Measurements from ENCODE around the gene C16orf89. TPM values are rescaled to one million over a fixed set of nuclear protein-coding genes. Genes with fewer than 3 reads are reported as not detected.
A peak's percentile ranks its signal among the peaks of the same experiment; 100 is the strongest.
"Not testable (repeated sequence)": the region's sequence is repeated elsewhere in the genome, so short reads cannot be mapped to it uniquely, and the experiment has no call there.

Gene C16orf89
- total RNA-seq, 1 donor from 2014 or later, result not detected

DNA sequence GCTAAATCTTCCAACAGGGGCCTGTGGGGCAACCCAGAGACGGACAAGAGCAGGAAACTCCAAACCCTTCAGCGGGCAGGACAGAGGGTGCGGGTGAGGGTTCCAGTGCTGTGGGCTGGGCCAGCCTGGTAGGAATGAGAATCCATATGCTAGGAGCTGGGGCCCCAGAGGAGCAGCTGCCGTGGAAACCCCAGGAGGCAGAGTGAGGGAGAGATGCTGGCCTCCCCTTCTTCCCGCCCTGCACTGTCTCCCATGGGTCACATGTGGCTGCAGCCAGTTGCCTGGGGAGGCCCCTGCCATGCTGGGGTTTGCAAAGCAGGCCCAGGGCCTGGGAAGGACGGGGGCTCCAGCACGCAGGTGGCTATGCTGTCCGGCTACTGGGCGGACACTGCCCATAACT is 27.3 kb upstream of the C16orf89 start:
- H3K27me3 Mint-ChIP-seq; H3K36me3 Mint-ChIP-seq (ENCODE audit: low read depth); H3K4me3 Mint-ChIP-seq; H3K27ac Mint-ChIP-seq; H3K9me3 Mint-ChIP-seq; DNase-seq: not testable (repeated sequence)
- peaks cover 19% of the 10 kb centered on the region for H3K4me1 Mint-ChIP-seq
- intact Hi-C loops (cut with micrococcal nuclease), result loop anchor here (2.0 to 10.0 kb wide), 2 partner anchors 36 to 478 kb away; partner anchors contain the start of gene UBALD1

DNA sequence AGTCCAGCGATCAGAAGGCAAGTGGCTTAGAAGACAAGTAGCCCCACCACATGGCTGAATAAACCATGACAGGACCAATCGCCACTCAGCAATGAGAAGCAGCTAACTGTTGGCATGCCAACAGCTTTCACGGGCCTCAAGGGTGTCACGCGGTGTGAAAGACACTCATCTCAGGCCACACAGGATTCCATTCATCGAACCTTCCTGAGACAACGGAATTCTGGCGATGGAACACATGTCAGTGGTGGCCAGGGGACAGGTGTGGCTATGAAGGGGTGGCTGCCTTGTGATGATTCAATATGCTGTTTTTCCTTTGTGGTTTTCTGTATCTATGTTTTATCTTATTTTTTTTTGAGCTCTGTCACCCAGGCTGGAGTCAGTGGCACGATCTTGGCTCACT is 24.8 kb upstream of the C16orf89 start:
- not testable (repeated sequence) for DNase-seq, H3K9me3 Mint-ChIP-seq, H3K27ac Mint-ChIP-seq, H3K4me3 Mint-ChIP-seq, H3K27me3 Mint-ChIP-seq
- intact Hi-C loops (cut with micrococcal nuclease), result loop anchor here (10.0 kb wide), 1 partner anchor 476 kb away; the partner anchor contains the start of gene UBALD1
- Mint-ChIP-seq H3K36me3 (ENCODE audit: low read depth) (peaks cover 17% of the 10 kb centered on the region), H3K4me1 (peaks cover 11% of the 10 kb centered on the region)

DNA sequence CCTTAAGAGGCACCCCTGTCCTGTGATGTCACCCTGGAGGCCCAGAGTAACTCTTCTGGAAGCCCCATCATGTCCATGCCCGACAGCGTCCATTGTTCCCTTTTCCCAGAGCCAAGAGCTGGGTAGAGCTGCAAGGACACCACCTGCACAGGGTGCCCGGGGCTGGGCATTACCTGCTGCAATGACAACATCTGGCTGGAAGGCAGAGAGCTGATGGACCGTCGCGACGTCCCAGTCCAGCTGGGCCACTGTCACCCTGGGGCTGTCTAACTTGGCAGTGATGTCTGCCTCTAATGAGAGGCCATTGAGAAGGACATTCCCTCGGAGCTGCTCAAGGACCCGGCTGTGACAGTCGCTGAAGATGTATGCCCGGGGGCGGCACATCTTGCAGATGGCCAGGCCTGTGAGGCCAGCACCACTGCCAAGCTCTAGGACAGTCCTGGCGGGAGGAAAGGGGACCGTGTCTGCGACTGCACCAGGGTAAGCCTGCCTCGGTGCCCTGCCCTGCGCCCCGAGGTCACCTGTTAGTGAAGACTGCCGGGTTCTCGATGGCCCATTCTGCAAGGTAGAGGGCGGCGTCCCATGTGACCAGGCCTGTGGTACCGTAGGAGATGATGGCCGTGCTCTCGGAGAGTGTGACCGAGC is 24.3 kb upstream of the C16orf89 start:
- H3K27ac Mint-ChIP-seq, H3K9me3 Mint-ChIP-seq, H3K27me3 Mint-ChIP-seq, H3K4me3 Mint-ChIP-seq, DNase-seq, H3K4me1 Mint-ChIP-seq: not testable (repeated sequence)
- peaks cover 22% of the 10 kb centered on the region for H3K36me3 Mint-ChIP-seq (ENCODE audit: low read depth)
- intact Hi-C loops (cut with micrococcal nuclease), result loop anchor here (10.0 kb wide), 1 partner anchor 475 kb away; the partner anchor contains the start of gene UBALD1

DNA sequence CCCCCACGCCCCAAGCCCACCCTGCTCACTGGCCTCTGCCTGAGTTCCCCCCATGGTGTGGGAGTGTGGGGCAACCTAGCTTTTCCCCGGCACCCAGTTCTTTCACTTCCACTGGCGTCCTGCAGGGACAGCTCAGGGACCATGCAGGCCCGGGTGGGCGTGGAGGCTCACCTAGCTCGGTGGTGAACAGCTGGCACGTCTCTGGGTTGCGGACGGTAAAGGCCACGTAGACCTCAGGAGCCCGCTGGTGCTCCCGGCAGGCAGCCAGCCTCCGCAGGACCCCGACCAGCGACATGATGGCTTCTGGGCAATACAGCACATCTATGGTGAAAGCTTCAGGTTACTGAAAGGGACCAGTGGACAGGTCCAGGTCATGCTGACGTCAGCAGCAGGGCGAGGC is 23.2 kb upstream of the C16orf89 start:
- DNase-seq; H3K27ac Mint-ChIP-seq; H3K27me3 Mint-ChIP-seq; intact Hi-C loops (cut with micrococcal nuclease); H3K9me3 Mint-ChIP-seq; H3K4me3 Mint-ChIP-seq; H3K4me1 Mint-ChIP-seq: not testable (repeated sequence)
- H3K36me3 Mint-ChIP-seq (ENCODE audit: low read depth), result peaks cover 27% of the 10 kb centered on the region

DNA sequence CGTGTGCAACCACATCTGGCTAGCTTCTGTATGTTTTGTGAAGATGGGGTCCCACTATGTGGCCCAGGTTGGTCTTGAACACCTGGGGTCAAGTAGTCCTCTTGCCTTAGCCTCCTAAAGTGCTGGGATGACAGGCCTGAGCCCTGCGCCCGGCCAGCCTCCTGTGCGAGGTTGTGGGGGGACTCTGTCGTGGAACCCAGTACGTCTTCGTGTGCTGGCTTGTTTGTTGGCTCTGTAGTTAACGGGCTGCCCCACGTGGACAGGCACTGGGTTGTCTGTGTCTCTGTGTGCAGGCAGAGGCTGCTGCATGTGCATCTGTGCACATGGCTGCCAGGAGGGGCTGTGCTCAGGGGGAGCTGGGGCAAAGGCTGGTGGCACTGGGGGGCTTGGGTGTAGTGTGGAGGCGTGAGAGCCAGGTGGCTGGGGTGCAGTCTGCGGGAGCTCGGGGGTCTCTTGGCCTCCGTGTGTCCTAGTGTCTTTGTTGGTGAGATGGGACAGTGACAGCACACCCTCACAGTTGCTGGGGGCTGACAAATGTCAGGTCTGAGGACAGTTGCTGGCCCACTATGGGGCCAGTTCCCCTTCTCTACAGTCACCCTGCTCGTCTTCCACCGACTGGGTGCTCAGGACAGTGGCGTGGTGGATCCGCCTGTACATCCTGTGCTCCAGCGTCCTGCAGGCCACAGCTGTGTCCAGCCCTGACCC is 22.5 kb upstream of the C16orf89 start:
- peaks cover 26% of the 10 kb centered on the region for H3K36me3 Mint-ChIP-seq (ENCODE audit: low read depth)
- H3K27ac Mint-ChIP-seq; H3K4me3 Mint-ChIP-seq; intact Hi-C loops (cut with micrococcal nuclease); H3K27me3 Mint-ChIP-seq; DNase-seq; H3K9me3 Mint-ChIP-seq; H3K4me1 Mint-ChIP-seq: not testable (repeated sequence)

DNA sequence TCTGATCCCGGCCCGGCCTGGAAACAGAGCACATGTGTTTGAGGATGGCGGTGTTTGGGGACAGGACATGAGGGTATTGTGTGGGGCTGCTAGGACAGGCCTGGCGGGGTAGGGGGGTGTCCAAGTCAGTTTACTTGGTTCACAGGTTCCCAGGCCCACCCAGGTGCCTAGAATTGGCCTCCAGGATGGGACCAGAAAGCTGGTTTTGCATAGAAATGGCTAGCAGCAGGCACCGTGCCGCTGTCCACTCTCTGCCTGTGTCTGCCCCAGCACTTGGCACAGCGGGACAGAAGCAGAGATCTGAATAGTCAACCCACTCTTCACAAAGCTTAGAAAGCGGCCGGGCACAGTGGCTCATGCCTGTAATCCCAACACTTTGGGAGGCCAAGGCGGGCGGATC is 20.0 kb upstream of the C16orf89 start:
- H3K27ac Mint-ChIP-seq; intact Hi-C loops (cut with micrococcal nuclease); H3K4me3 Mint-ChIP-seq; H3K27me3 Mint-ChIP-seq; DNase-seq; H3K4me1 Mint-ChIP-seq; H3K9me3 Mint-ChIP-seq: not testable (repeated sequence)
- H3K36me3 Mint-ChIP-seq (ENCODE audit: low read depth), result peaks cover 30% of the 10 kb centered on the region

DNA sequence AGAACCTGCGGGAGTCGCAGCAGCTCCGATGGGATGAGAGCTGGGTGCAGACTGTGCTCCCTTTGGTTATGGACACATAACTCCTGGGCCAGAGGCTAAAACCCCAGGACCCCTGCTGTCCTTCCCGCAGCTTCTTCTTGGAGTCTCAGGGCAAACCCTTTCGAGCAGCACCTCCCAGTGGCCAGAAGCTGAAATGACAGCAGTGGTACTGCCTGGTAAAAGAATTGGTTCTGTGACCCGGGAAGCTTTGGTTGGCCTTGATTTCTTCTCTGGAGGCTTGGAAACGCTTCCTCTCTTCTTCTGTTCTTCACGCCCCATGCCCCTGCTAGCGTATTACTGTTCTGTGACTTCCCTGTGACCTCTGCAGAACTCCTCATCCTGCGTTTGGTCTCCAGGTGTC is 19.0 kb upstream of the C16orf89 start:
- H3K9me3 Mint-ChIP-seq; H3K4me1 Mint-ChIP-seq; intact Hi-C loops (cut with micrococcal nuclease); H3K4me3 Mint-ChIP-seq; H3K27ac Mint-ChIP-seq; H3K27me3 Mint-ChIP-seq: not testable (repeated sequence)
- DNase-seq, result peak; percentile 87
- H3K36me3 Mint-ChIP-seq (ENCODE audit: low read depth), result peaks cover 30% of the 10 kb centered on the region

DNA sequence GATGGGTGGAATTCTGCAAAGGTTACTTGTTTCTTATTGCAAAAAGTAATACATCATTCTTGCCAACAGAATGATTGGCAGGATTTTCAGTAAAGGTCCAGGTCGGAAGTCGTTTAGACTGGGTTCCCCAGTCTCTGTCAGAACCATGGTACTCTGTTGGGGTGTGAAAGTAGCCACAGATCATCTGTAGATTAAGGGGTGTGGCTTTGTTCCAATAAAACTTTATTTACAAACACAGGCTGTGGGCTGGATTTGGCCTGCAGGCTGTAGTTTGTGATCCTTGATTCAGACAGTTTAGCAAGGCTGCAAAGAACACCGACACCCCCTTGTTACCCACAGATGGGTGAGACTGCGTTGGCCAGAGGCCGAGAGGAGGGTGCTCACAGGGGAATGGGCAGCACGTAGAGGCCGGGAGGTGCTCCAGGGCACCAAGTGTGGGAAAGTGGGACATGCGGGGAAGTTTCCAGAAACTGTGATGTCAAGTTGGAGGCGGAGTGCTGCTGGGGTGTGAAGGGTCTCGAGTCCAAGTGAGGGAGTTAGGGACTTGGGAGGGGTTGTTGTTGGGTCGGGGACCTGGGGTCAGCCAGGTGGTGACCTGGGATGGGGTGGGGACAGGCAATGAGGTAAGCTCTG is 18.5 kb upstream of the C16orf89 start:
- peak overlapping the region; percentile 11 for H3K27ac Mint-ChIP-seq
- DNase-seq; H3K4me1 Mint-ChIP-seq; H3K9me3 Mint-ChIP-seq; H3K27me3 Mint-ChIP-seq; H3K4me3 Mint-ChIP-seq; intact Hi-C loops (cut with micrococcal nuclease): not testable (repeated sequence)
- H3K36me3 Mint-ChIP-seq (ENCODE audit: low read depth), result peaks cover 32% of the 10 kb centered on the region

DNA sequence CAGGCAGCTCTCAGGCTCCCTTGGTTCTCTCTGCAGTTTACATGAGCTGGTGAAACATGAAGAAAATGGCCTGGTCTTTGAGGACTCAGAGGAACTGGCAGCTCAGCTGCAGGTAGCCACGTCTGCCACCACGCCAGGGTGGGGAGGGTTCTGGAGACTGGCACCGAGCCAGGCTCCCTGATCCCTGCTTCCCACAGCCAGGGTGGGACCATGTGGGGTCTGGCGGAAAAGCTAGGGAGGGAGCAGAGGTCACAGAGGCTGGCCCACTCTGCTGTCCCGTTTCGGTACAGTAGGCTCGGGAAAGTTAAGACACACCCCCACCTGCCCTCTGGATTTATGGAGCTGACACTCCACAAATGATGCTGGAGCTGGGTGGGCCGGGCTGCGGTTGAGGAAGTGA is 17.9 kb upstream of the C16orf89 start:
- H3K36me3 Mint-ChIP-seq (ENCODE audit: low read depth), result peaks cover 32% of the 10 kb centered on the region
- H3K27me3 Mint-ChIP-seq; intact Hi-C loops (cut with micrococcal nuclease); H3K4me1 Mint-ChIP-seq; DNase-seq; H3K9me3 Mint-ChIP-seq; H3K4me3 Mint-ChIP-seq; H3K27ac Mint-ChIP-seq: not testable (repeated sequence)

DNA sequence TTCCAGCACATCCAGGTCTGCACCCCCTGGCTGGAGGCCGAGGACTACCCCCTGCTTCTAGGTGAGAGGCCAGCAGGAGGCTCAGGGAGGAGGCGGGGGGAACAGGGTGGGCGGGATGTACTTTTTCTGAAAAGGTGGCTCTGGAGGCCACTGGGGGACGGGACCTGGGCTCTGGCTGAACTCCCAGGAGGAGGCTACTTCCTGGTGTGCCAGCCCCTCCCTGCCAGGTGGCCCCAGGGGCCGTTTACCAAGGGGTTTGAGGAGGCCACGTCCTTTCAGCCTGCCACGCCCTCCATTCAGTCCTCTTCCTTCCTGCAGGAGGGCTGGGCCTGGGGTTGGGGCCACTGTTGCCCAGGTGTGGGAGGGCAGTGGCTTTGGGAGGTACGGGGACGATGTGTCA is 15.2 kb upstream of the C16orf89 start:
- H3K4me1 Mint-ChIP-seq, result not testable (repeated sequence)

DNA sequence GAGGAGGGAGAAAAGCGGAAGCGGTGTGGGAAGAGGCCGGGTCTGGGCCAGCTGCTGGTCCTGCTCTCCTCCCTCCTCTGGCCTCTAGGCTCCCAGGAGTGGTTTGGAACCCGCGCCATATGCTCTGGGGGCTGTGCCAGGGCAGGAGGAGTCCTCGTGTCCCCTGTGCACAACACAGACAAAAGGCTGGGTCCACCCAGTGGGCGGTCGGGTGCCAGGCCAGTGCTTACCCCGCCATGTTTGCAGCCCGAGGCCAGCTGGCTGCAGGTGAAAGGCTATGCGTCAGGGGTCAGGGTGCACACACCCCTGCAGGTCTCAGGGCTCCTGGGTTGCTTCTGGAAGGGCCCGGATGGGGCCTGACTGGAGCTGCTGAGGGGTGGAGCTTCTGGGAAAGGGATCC is 14.7 kb upstream of the C16orf89 start:
- H3K36me3 Mint-ChIP-seq (ENCODE audit: low read depth), result peaks cover 34% of the 10 kb centered on the region
- DNase-seq; H3K4me3 Mint-ChIP-seq; H3K9me3 Mint-ChIP-seq; H3K27me3 Mint-ChIP-seq; H3K27ac Mint-ChIP-seq; H3K4me1 Mint-ChIP-seq; intact Hi-C loops (cut with micrococcal nuclease): not testable (repeated sequence)

More for the DNA sequence above, 15.2 kb upstream of the C16orf89 start:
- H3K27me3 Mint-ChIP-seq; intact Hi-C loops (cut with micrococcal nuclease); H3K27ac Mint-ChIP-seq; H3K9me3 Mint-ChIP-seq; DNase-seq; H3K4me3 Mint-ChIP-seq: not testable (repeated sequence)
- peaks cover 31% of the 10 kb centered on the region for H3K36me3 Mint-ChIP-seq (ENCODE audit: low read depth)

DNA sequence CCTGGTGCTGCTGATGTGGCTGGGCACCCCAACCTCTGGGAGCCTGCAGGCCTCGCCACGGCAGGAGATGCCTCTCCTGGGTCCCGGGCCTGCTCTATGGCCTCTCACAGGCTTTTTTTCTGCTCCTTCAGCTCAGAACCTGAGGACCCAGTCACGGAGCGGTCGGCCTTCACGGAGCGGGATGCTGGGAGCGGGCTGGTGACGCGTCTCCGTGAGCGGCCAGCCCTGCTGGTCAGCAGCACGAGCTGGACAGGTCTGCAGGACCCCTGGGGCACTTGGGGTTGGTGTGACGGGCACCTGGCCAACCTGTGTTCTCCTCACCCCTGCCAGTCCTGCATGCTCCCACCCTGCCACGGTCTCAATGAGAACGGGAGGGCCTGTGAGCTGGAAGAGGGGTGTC is 12.9 kb upstream of the C16orf89 start:
- H3K36me3 Mint-ChIP-seq (ENCODE audit: low read depth), result peaks cover 32% of the 10 kb centered on the region
- intact Hi-C loops (cut with micrococcal nuclease), result no loop called here
- no peaks in the 10 kb centered on the region for H3K4me1 Mint-ChIP-seq
- H3K27me3 Mint-ChIP-seq, result no peaks in the 10 kb centered on the region
- no peak overlapping the region for H3K4me3 Mint-ChIP-seq
- no peak for DNase-seq
- H3K27ac Mint-ChIP-seq, result no peak overlapping the region
- no peaks in the 10 kb centered on the region for H3K9me3 Mint-ChIP-seq

DNA sequence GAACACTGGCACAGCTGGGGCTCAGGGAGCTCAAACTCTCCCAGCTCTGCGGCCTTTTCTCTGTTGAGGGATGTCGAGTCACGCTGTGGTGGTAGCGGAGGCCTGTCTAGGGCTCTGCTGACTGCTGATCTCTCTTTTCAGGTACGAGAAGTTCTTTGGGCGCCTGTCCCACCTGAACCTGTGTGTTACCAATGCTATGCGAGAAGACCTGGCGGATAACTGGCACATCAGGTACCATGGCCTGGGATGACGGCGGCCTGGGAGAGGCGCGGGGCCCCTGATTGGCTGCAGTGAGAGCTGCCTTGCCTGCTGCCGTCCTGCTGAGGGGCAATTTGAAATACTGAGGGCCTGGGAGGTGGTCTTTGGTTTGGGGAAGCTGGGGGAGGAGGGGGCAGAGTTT is 11.5 kb upstream of the C16orf89 start:
- H3K27ac Mint-ChIP-seq, result no peak overlapping the region
- no peak for DNase-seq
- no peaks in the 10 kb centered on the region for H3K27me3 Mint-ChIP-seq
- H3K4me1 Mint-ChIP-seq, result peaks cover 11% of the 10 kb centered on the region
- no peak overlapping the region for H3K4me3 Mint-ChIP-seq
- intact Hi-C loops (cut with micrococcal nuclease), result no loop called here
- H3K36me3 Mint-ChIP-seq (ENCODE audit: low read depth), result peaks cover 27% of the 10 kb centered on the region
- H3K9me3 Mint-ChIP-seq, result no peaks in the 10 kb centered on the region

DNA sequence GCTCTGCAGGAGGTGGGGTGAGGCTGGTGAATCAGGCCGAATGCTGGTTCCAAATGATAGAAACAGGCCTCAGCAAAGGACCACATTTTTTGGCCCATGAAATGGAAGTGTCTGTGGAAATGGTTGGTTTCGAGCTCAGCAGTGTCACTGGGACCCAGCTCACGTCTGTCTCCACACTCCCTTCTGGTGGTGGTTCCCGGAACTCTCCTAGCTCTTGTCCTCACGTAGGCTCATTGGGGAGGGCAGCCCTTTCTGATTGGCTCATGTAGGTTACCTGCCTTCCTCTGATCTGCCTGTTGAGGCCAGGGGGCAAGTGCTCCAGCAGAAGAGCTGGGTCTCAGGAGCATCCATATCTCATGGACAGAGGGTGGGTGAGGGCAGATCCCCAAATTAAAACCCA is 9.9 kb upstream of the C16orf89 start:
- DNase-seq, result no peak
- Mint-ChIP-seq H3K9me3 (no peaks in the 10 kb centered on the region), H3K27me3 (no peaks in the 10 kb centered on the region), H3K27ac (no peak overlapping the region), H3K36me3 (ENCODE audit: low read depth) (peaks cover 25% of the 10 kb centered on the region), H3K4me3 (no peak overlapping the region), H3K4me1 (peaks cover 23% of the 10 kb centered on the region)
- intact Hi-C loops (cut with micrococcal nuclease), result no loop called here
